Sigmoid colon (tissue), 4 donors: ENCODE measurements around the gene PSTPIP2.

Experiments used
- EP300 ChIP-seq, 4 donors: sonication (generic); formaldehyde crosslinking; IDR thresholded peaks; one replicate each; pipeline ENCODE4 v1.6.1; 2017; ENCODE audit warnings: antibody characterized with exemption in 4 of 4
- POLR2A ChIP-seq, 2 donors: fragments of 450-650 bp; IDR thresholded peaks; one replicate each; pipeline ENCODE4 v1.6.1; 2016; ENCODE audit warnings: antibody characterized with exemption in 2 of 2, mild to moderate bottlenecking in 2 of 2, moderate library complexity in 2 of 2
- POLR2AphosphoS5 ChIP-seq, 4 donors: sonication (generic); formaldehyde crosslinking; IDR thresholded peaks; one replicate each; pipeline ENCODE4 v1.6.1; 2017; ENCODE audit warnings: antibody characterized with exemption in 4 of 4
- TF ChIP-seq, protein P1 (sequence below), 4 experiments: fragments of 450-650 bp in 3 of 4; fragments of 200-600 bp in 1 of 4; IDR thresholded peaks; one replicate each; pipeline ENCODE4 v1.5.1; 2016 to 2019; ENCODE audit warnings: antibody characterized with exemption in 4 of 4, mild to moderate bottlenecking in 3 of 4, moderate library complexity in 2 of 4

DNA sequence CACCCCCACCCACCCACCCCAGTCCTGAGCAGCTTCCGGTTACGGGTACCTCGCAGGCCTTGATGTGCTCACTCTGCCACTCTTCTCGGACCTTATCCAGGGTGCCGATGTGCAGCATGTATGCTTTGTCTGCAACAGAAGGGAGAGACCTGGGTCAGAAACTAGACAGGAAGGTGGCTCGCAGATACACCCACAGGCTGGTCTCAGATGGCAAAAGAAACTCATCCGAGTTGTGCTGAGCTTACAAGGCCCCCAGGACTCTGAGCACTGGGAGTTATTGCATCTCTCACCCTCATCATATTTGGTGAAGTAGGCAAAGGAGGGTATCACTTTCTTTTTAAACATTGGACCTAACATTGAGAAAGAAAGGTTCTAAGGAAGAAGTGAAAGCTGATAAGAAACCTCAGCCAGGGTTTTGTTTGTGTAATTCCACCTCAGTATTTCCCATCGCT, 74.3 kb downstream of the PSTPIP2 start:
- TF ChIP-seq, protein P1, sequence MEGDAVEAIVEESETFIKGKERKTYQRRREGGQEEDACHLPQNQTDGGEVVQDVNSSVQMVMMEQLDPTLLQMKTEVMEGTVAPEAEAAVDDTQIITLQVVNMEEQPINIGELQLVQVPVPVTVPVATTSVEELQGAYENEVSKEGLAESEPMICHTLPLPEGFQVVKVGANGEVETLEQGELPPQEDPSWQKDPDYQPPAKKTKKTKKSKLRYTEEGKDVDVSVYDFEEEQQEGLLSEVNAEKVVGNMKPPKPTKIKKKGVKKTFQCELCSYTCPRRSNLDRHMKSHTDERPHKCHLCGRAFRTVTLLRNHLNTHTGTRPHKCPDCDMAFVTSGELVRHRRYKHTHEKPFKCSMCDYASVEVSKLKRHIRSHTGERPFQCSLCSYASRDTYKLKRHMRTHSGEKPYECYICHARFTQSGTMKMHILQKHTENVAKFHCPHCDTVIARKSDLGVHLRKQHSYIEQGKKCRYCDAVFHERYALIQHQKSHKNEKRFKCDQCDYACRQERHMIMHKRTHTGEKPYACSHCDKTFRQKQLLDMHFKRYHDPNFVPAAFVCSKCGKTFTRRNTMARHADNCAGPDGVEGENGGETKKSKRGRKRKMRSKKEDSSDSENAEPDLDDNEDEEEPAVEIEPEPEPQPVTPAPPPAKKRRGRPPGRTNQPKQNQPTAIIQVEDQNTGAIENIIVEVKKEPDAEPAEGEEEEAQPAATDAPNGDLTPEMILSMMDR (IDR thresholded peaks at IDR 0.05) = no peak
- no peak for TF ChIP-seq POLR2AphosphoS5 (IDR thresholded peaks at IDR 0.05)
- no peak for TF ChIP-seq POLR2A (IDR thresholded peaks at IDR 0.05)
- no peak for TF ChIP-seq EP300 (IDR thresholded peaks at IDR 0.05)
